GM13976 (cell line): ENCODE measurements around the gene CENATAC.
A peak's percentile ranks its signal among the peaks of the same experiment; 100 is the strongest.
"Not testable (repeated sequence)": the region's sequence is repeated elsewhere in the genome, so short reads cannot be mapped to it uniquely, and the experiment has no call there.

Experiments used
- DNase-seq: peaks from one replicate; pipeline ENCODE4 v3.0.0; 2012; ENCODE audit warnings: low spot score
- in situ Hi-C: fragments of 300-500 bp; cut with MboI; formaldehyde crosslinking; loops from one replicate; pipeline ENCODE4 v1.12.0; 2022; ENCODE audit warnings: low sequenced_read_pairs, mixed read lengths, inconsistent platforms; ENCODE audit not compliant: unreplicated experiment
- TF ChIP-seq, protein P1 (sequence below): IDR thresholded peaks from 2 replicates; pipeline ENCODE4 v1.5.1; 2012; ENCODE audit warnings: borderline replicate concordance, mild to moderate bottlenecking; ENCODE audit not compliant: insufficient read depth; ENCODE audit errors: extremely low read depth, missing control alignments, control extremely low read depth

CENATAC gene

DNA sequence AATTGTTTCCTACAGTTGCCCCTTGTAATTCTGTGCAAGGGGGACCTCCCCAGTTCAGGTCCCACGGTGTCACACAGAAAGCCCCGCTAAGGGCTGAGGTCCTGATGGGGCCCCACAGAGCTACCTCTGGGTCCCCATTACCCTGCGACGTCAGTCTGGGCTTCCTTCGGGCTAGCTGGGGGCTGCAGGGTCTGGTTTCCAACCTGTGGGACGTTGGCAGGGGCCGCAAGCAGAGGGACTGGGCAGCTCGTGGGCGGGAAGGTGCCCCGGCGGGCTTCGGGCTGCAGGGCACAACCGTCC, 32.0 kb downstream of the CENATAC start:
- in situ Hi-C loops, result no loop called here
- TF ChIP-seq, protein P1, sequence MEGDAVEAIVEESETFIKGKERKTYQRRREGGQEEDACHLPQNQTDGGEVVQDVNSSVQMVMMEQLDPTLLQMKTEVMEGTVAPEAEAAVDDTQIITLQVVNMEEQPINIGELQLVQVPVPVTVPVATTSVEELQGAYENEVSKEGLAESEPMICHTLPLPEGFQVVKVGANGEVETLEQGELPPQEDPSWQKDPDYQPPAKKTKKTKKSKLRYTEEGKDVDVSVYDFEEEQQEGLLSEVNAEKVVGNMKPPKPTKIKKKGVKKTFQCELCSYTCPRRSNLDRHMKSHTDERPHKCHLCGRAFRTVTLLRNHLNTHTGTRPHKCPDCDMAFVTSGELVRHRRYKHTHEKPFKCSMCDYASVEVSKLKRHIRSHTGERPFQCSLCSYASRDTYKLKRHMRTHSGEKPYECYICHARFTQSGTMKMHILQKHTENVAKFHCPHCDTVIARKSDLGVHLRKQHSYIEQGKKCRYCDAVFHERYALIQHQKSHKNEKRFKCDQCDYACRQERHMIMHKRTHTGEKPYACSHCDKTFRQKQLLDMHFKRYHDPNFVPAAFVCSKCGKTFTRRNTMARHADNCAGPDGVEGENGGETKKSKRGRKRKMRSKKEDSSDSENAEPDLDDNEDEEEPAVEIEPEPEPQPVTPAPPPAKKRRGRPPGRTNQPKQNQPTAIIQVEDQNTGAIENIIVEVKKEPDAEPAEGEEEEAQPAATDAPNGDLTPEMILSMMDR, result no peak

DNA sequence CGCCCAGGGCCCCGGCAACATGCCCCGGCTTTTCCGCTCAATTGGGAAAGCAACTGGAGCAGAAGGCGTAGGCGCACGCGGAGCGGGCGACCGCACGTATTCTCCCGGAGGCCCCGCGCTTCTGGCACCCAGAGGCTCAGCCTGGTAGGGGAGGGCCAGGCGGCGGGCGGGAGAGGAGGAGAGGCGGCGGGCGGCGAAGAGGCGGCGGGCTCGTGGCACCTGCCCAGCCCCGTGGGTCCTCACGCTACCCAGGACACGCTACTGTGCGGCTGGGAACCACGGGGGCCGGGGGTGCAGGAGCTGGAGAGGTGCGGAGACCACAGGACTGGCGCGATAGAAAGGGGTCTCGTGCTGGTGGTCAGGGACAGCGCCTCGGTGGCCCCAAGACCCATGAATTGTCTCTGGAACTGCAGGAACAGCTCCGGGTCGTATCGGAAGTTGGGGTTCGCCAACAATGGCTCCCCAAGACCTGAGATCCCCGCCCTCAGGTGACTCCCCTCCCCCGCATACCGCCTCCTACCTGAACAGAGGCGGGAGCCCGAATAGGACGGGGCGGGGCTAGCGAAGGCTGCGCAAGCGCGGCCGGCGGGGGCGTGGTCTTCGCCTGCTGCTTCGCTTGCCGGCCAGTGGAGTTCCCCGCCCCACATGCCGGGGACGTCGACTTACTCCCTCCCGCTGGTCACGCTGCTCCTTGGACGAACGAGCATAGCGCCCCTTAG, 32.5 kb downstream of the CENATAC start, which contains the start of gene SLC37A4:
TSS of gene SLC37A4 (minus strand) at position 549 of the 719 bp plus-strand sequence.
- in situ Hi-C loops, result no loop called here

More for the DNA sequence above, 32.0 kb downstream of the CENATAC start:
- DNase-seq, result no peak

DNA sequence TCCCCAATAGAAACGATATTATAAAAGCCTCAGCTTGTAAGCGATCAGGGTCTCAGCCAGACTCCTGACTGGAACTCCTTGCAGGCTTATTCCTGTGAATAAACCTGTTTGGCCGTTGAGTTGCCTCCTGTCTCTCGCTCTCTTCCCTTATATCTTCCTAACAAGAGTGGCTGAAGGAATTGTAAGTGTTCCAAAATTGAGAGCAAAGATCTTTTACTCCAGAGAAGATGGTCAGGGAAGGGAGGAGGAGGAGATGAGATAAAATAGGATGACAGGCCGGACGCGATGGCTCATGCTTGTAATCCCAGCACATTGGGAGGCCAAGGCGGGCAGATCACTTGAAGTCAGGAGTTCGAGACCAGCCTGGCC, 34.0 kb downstream of the CENATAC start:
- in situ Hi-C loops, result no loop called here
- TF ChIP-seq, protein P1, result no peak

More for the DNA sequence above, 32.5 kb downstream of the CENATAC start, which contains the start of gene SLC37A4:
- TF ChIP-seq, protein P1, result peak; percentile 95
- DNase-seq, result peak; percentile 99

GRCh38 chr11:119033421-119033820, 35.5 kb downstream of the CENATAC start:
- DNase-seq, in situ Hi-C loops: not testable (repeated sequence)

More for the DNA sequence above, 34.0 kb downstream of the CENATAC start:
- no peak for DNase-seq

GRCh38 chr11:119034813-119035212, 36.9 kb downstream of the CENATAC start:
- in situ Hi-C loops, result no loop called here
- DNase-seq, result no peak
- TF ChIP-seq, protein P1, result no peak

- no peak for DNase-seq
- in situ Hi-C loops, result no loop called here
- TF ChIP-seq, protein P1, result no peak
These were observed 40.9 kb downstream of the CENATAC start for GRCh38 chr11:119038884-119039283.

- in situ Hi-C loops, DNase-seq: not testable (repeated sequence)
These were observed 41.5 kb downstream of the CENATAC start for GRCh38 chr11:119039471-119039870.
